Measurements from ENCODE around the gene LHFPL2. TPM values are rescaled to one million over a fixed set of nuclear protein-coding genes. Genes with fewer than 3 reads are reported as not detected.
A peak's percentile ranks its signal among the peaks of the same experiment; 100 is the strongest.

The LHFPL2 gene
- total and polyA plus RNA-seq, 9 of the 15 experiments (the other 6 are each of a cell fraction or from before 2014, with no cell fraction given): 1.0 to 6.6 (median 4.6) TPM

- TF ChIP-seq ETS1 (conservative IDR thresholded peaks at IDR 0.05; ENCODE audit: control insufficient read depth, low read depth, low read length) (no peak), ZNF282 (CRISPR knock-in tag; IDR thresholded peaks at IDR 0.05) (no peak), LCOR (CRISPR knock-in tag; IDR thresholded peaks at IDR 0.05) (no peak), CBFA2T3 (IDR thresholded peaks at IDR 0.05) (peak; percentile 70; the same call in 1 of the 2 replicates), ZBTB26 (CRISPR knock-in tag; IDR thresholded peaks at IDR 0.05) (no peak), ZNF518B (CRISPR knock-in tag; IDR thresholded peaks at IDR 0.05) (no peak), PCBP2 (IDR thresholded peaks at IDR 0.05; ENCODE audit: low read depth, low read length, poor library complexity, severe bottlenecking) (no peak), FOXO4 (CRISPR knock-in tag; IDR thresholded peaks at IDR 0.05) (no peak), ZNF146 (CRISPR knock-in tag; IDR thresholded peaks at IDR 0.05; ENCODE audit: unreplicated experiment) (no peak), UBTF (IDR thresholded peaks at IDR 0.05; ENCODE audit: borderline replicate concordance in 1 of 2, low read depth in 2 of 2, low read length in 2 of 2) (no peak), HIVEP1 (CRISPR knock-in tag; IDR thresholded peaks at IDR 0.05) (no peak), TFAM (CRISPR knock-in tag; conservative IDR thresholded peaks at IDR 0.05) (no peak), ZNF586 (CRISPR knock-in tag; conservative IDR thresholded peaks at IDR 0.05) (no peak), SIRT6 (IDR thresholded peaks at IDR 0.05; ENCODE audit: low read depth, low read length) (no peak), HES1 (IDR thresholded peaks at IDR 0.05; ENCODE audit: low read depth) (no peak), ESRRB (CRISPR knock-in tag; IDR thresholded peaks at IDR 0.05; ENCODE audit: borderline replicate concordance) (no peak), THAP7 (CRISPR knock-in tag; IDR thresholded peaks at IDR 0.05) (no peak)
Observed at GRCh38 chr5:78659714-78660113, 11.1 kb upstream of the LHFPL2 start (continued).

Data from K562 (cell line).